Mucosa of rectum (tissue), 2 donors: ENCODE results near the gene SPPL2B.

Source experiments
- H3K27ac ChIP-seq, 2 donors: one replicate each; pipeline ENCODE4 v1.7.0; 2013; ENCODE audit warnings: inconsistent platforms in 2 of 2, low read depth in 2 of 2, low read length in 2 of 2
- H3K27me3 ChIP-seq, 2 donors: one replicate each; pipeline ENCODE4 v1.7.0; 2013; ENCODE audit warnings: low read length in 2 of 2; ENCODE audit not compliant: control insufficient read depth in 2 of 2, insufficient read depth in 2 of 2
- H3K36me3 ChIP-seq, 2 donors: one replicate each; pipeline ENCODE4 v1.7.0; 2013; ENCODE audit warnings: low read length in 2 of 2; ENCODE audit not compliant: control insufficient read depth in 2 of 2, insufficient read depth in 2 of 2
- H3K4me1 ChIP-seq, 2 donors: one replicate each; pipeline ENCODE4 v1.7.0; 2013; ENCODE audit warnings: low read length in 2 of 2, mild to moderate bottlenecking in 1 of 2; ENCODE audit not compliant: control insufficient read depth in 2 of 2, insufficient read depth in 2 of 2
- H3K4me3 ChIP-seq, 2 donors: one replicate each; pipeline ENCODE4 v1.7.0; 2013; ENCODE audit warnings: low read length in 2 of 2
- H3K9ac ChIP-seq, 2 donors: one replicate each; pipeline ENCODE4 v1.7.0; 2013; ENCODE audit warnings: low read length in 2 of 2, low read depth in 1 of 2, mild to moderate bottlenecking in 1 of 2
- H3K9me3 ChIP-seq, 2 donors: one replicate each; pipeline ENCODE4 v1.7.0; 2013; ENCODE audit warnings: low read length in 2 of 2; ENCODE audit not compliant: control insufficient read depth in 2 of 2
- donor health status: healthy.
- donor health status: Normal muscosa, but diverticular disease.

Gene SPPL2B

GRCh38 chr19:2336528-2337328, 8.2 kb downstream of the SPPL2B start:
- no peaks in the 10 kb centered on the region for H3K9me3 ChIP-seq
- peaks cover 22 to 23% of the 10 kb centered on the region in 2 donors for H3K4me1 ChIP-seq
- H3K9ac ChIP-seq, result no peak overlapping the region
- no peak overlapping the region for H3K4me3 ChIP-seq
- H3K36me3 ChIP-seq, result peaks cover 18 to 26% of the 10 kb centered on the region in 2 donors
- H3K27ac ChIP-seq, result no peak overlapping the region
- H3K27me3 ChIP-seq, result no peaks in the 10 kb centered on the region

- H3K36me3 ChIP-seq, result peaks cover 18 to 26% of the 10 kb centered on the region in 2 donors
- H3K27ac ChIP-seq, result no peak overlapping the region
- H3K9me3 ChIP-seq, result no peaks in the 10 kb centered on the region
- H3K4me3 ChIP-seq, result no peak overlapping the region
- H3K4me1 ChIP-seq, result peaks cover 16 to 17% of the 10 kb centered on the region in 2 donors
- no peaks in the 10 kb centered on the region for H3K27me3 ChIP-seq
- no peak overlapping the region for H3K9ac ChIP-seq
These were observed 8.8 kb downstream of the SPPL2B start for GRCh38 chr19:2337329-2337707.

- H3K4me1 ChIP-seq, result peaks cover 12 to 13% of the 10 kb centered on the region in 2 donors
- no peaks in the 10 kb centered on the region for H3K9me3 ChIP-seq
- no peak overlapping the region for H3K9ac ChIP-seq
- no peak overlapping the region for H3K4me3 ChIP-seq
- H3K36me3 ChIP-seq, result peaks cover 18 to 29% of the 10 kb centered on the region in 2 donors
- H3K27me3 ChIP-seq, result no peaks in the 10 kb centered on the region
- H3K27ac ChIP-seq, result no peak overlapping the region
These were observed 9.7 kb downstream of the SPPL2B start for GRCh38 chr19:2338055-2338615.

DNA sequence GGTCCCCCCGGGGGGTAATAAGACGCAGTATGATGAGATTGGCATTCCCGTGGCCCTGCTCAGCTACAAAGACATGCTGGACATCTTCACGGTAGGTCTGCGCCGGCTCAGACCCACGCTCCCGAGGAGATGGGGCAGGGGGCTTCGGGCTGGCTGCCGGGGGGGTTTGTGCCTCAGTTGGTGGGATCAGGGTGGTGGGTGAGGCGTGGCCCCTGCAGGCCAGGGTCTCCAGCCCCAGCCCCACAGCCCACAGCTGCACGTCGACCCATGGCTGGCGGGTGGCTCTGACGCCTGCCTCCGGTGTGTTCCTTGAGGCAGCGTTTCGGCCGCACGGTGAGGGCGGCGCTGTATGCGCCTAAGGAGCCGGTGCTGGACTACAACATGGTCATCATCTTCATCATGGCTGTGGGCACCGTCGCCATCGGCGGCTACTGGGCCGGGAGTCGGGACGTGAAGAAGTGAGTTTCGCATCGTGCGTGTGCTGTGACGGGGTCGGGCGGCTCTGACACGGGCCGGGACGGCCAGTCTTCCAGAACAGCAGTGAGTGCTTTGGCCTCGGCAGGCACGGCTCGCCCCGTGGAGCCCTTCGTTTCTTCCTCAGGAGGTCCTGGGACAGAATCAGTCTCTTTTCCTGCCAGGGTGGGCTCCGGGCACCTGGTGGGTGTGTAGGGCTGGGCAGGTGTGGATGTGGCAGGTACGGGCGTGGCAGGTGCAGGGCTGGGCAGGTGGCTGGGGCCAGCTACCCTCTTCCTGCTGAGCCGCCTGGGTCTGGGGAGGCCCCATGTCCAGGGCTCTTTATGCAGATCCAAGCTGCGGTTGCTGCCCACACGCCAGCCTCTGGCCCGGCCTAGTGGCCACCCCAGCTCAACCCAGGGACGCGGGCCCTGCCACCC, 10.5 kb downstream of the SPPL2B start:
- Histone ChIP-seq H3K27me3 (no peaks in the 10 kb centered on the region), H3K4me3 (no peak overlapping the region), H3K9ac (no peak overlapping the region), H3K36me3 (peaks cover 18 to 29% of the 10 kb centered on the region in 2 donors), H3K4me1 (peaks cover 4 to 5% of the 10 kb centered on the region in 2 donors), H3K9me3 (no peaks in the 10 kb centered on the region), H3K27ac (no peak overlapping the region)

DNA sequence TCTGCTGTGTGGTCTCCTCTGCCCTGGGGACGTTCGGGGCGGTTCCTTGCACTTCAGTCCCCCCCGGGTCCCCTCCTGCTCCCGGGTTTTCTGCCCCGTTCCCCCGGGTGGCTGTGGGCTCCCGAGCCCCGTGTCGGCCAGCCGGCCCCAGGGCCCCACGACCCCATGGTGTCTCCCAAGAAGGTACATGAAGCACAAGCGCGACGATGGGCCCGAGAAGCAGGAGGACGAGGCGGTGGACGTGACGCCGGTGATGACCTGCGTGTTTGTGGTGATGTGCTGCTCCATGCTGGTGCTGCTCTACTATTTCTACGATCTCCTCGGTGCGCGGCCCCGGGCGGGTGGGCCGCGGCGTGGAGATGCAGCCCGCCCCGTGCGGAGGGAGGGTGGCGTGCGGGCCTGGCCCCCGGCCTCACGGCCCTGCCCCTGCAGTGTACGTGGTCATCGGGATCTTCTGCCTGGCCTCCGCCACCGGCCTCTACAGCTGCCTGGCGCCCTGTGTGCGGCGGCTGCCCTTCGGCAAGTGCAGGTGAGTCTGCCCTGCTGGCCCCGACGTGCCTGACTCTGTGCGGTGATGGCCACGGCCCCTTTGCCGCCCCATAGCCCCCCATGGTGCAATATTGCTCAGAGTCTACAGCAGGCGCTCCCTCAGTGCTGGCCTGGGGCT, 11.3 kb downstream of the SPPL2B start:
- H3K27ac ChIP-seq, result no peak overlapping the region
- H3K27me3 ChIP-seq, result no peaks in the 10 kb centered on the region
- H3K36me3 ChIP-seq, result peaks cover 21 to 33% of the 10 kb centered on the region in 2 donors
- no peaks in the 10 kb centered on the region for H3K9me3 ChIP-seq
- no peaks in the 10 kb centered on the region for H3K4me1 ChIP-seq
- H3K9ac ChIP-seq, result no peak overlapping the region
- no peak overlapping the region for H3K4me3 ChIP-seq

GRCh38 chr19:2340496-2341243, 12.2 kb downstream of the SPPL2B start:
- H3K9me3 ChIP-seq, result no peaks in the 10 kb centered on the region
- no peak overlapping the region for H3K27ac ChIP-seq
- H3K4me1 ChIP-seq, result peaks cover 2% of the 10 kb centered on the region in 2 donors
- no peak overlapping the region for H3K4me3 ChIP-seq
- no peaks in the 10 kb centered on the region for H3K27me3 ChIP-seq
- peaks cover 22 to 34% of the 10 kb centered on the region in 2 donors for H3K36me3 ChIP-seq
- H3K9ac ChIP-seq, result no peak overlapping the region

- Histone ChIP-seq H3K4me1 (peaks cover 3 to 7% of the 10 kb centered on the region in 2 donors), H3K27me3 (no peaks in the 10 kb centered on the region), H3K9ac (no peak overlapping the region), H3K27ac (no peak overlapping the region), H3K9me3 (no peaks in the 10 kb centered on the region), H3K4me3 (no peak overlapping the region), H3K36me3 (peaks cover 22 to 32% of the 10 kb centered on the region in 2 donors)
These were observed 12.8 kb downstream of the SPPL2B start for GRCh38 chr19:2341244-2341751.

DNA sequence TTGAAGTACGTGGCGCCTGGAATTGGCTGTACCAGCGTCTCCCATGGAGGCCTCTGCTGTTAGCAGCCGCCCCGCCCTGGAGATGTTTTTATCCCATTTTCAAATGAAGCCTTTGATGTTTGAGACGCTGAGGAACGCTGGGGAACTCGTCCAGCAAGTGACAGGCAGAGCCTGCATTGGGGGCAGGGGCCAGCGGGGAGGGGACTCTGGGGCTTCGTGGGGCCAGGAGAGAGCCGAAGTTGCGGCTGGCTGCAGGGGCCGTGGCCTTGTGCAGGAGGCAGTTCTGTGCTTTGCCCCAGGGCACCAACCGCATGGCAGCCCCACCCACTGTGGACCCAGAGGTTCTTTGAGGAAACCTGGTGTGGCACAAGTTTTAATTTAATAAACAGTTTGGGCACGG, 13.5 kb downstream of the SPPL2B start:
- H3K9ac ChIP-seq, result no peak overlapping the region
- H3K4me3 ChIP-seq, result no peak overlapping the region
- no peaks in the 10 kb centered on the region for H3K9me3 ChIP-seq
- H3K27me3 ChIP-seq, result no peaks in the 10 kb centered on the region
- peaks cover 3 to 7% of the 10 kb centered on the region in 2 donors for H3K4me1 ChIP-seq
- H3K27ac ChIP-seq, result no peak overlapping the region
- peaks cover 17 to 28% of the 10 kb centered on the region in 2 donors for H3K36me3 ChIP-seq

- Histone ChIP-seq H3K4me3 (no peak overlapping the region), H3K9me3 (no peaks in the 10 kb centered on the region), H3K27ac (no peak overlapping the region), H3K27me3 (no peaks in the 10 kb centered on the region), H3K9ac (no peak overlapping the region), H3K36me3 (peaks cover 17 to 24% of the 10 kb centered on the region in 2 donors), H3K4me1 (peaks cover 3 to 7% of the 10 kb centered on the region in 2 donors)
These were observed 14.3 kb downstream of the SPPL2B start for GRCh38 chr19:2342656-2343288.
